NCI-H128 (cell line): ENCODE data around the gene HOXA11.

Experiments
- DNase-seq: peaks from one replicate; lab custom pipeline; 2025; ENCODE audit not compliant: unreplicated experiment; lab: John Stamatoyannopoulos, UW

Gene HOXA11

GRCh38 chr7:27185013-27185853 lies at the start of gene HOXA11:
Gene HOXA11 (minus strand): TSS chr7:27185232. CDS start chr7:27185144, 88 bp downstream.
- no peak for DNase-seq

- DNase-seq, result no peak
Observed at GRCh38 chr7:27229448-27229847, 44.4 kb upstream of the HOXA11 start.

GRCh38 chr7:27224983-27225934 lies 40.2 kb upstream of the HOXA11 start:
- DNase-seq, result no peak

GRCh38 chr7:27223941-27224575 lies 39.0 kb upstream of the HOXA11 start:
- DNase-seq, result no peak

- no peak for DNase-seq
Observed at GRCh38 chr7:27221201-27221797, 36.3 kb upstream of the HOXA11 start.

GRCh38 chr7:27220440-27220955 lies 35.5 kb upstream of the HOXA11 start:
- DNase-seq, result no peak

GRCh38 chr7:27219821-27220220 lies 34.8 kb upstream of the HOXA11 start:
- DNase-seq, result no peak

- DNase-seq, result no peak
Observed at GRCh38 chr7:27217951-27218350, 32.9 kb upstream of the HOXA11 start.

DNA sequence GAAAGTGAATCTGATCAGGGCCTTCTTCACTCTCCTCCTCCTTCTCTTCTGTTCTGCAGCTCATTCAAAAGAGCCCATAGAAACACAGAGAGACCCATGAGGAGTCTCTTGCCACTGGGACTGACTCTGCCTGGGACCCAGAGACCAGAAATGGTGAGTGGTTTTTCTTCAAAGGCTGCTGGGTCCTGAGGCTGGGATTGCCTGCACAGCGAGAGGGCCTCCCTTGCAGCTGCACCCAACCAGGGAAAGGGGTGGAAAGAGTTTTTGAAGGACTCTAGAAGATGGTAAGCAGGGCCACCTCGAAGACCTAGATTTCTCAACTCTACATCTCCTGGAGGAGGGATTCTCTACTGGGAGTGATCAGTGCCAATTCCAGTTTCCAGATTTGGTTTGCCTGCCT lies 30.3 kb upstream of the HOXA11 start:
- DNase-seq, result no peak

DNA sequence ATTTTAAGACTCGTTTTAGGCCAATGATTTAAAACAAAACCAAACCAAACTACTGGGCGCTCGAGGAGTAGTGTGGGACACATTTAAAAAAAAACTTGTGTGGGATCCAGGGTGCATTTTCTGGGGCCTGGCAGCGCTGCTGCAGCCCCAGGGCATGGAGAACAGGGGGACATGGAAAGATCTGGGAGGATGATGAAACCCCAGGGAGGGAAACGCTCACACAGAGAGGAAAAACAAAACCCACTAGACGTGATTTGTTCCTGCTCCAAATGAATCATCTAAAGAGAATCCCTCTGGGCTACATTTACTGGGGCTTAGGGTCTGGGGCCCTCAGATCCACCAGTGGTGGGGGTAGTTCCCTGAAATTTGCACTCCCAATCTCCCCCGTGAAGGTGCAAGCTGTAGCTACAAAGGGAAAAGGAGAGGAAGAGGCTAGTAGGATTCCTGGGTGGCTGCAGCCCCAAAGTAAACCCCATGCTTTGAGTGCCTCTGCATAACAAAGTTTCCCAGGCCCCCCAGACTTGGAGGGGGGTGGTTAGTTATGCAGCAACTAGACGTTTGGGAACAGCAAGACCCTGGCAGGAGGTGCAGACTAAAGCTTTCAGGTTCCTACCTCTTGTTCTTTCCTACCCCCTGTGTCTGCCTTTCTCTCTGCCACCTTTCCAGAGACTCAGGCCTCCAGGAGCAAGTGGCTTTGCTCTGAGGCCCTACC lies 29.4 kb upstream of the HOXA11 start:
- DNase-seq, result no peak

DNA sequence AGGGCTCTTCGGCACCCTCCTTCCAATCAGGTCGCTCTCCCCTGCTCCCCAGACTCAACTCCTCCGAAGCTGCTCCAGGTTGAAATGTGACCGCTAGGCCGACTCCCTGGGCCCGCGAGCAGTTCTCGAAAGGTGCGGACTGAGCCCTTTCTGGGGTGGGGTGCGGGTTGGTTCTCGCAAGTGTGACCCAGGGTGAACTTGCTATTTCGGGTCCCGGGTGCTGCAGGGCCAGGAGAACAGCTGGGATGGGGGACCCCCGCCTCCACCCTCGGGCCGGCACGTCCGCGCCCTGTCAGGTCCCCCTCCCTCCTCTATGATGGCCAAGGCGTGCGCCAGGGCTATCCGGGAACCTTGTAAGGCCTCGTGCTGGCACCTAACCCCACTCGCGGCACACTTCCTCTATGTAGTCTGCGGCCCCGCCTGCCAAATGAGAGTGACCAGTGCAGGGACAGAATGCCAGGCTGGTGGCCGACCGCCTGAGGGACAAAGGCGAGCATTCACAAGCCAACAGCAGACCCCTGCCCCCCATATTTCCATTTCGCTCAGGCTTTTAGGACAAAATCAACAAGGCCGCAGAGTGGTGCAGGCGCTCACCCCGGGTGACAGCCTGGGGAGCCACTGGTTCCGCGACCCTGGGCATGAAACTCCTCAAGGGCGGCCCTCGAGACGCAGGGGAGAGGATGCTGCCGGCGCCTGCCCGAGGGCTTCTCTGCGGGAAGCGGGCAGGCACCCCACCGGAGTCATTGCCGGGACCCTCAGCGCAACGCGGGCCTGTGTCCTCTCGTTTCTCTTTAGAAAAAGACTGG lies 28.6 kb upstream of the HOXA11 start:
- DNase-seq, result no peak

GRCh38 chr7:27212497-27213432 lies 27.7 kb upstream of the HOXA11 start:
- DNase-seq, result no peak

GRCh38 chr7:27211764-27212204 lies 26.8 kb upstream of the HOXA11 start:
- no peak for DNase-seq

DNA sequence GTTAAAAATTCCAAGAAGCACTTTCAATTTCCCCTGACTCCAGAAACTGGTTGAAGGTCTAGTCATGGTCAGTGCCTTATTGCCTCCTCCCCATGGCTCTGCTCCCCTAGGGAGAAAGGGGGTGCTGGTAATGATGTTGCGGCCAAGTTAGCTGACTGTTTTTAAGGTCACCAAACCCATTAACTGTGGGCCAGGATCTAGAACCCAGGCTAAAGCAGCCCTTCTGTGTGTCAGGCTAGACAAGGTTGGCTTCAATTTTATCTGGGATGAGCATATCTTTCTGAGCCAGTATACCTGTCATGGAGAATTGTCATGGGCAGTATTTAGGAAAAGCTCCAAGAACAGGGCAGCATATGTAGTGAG lies 26.0 kb upstream of the HOXA11 start:
- no peak for DNase-seq

DNA sequence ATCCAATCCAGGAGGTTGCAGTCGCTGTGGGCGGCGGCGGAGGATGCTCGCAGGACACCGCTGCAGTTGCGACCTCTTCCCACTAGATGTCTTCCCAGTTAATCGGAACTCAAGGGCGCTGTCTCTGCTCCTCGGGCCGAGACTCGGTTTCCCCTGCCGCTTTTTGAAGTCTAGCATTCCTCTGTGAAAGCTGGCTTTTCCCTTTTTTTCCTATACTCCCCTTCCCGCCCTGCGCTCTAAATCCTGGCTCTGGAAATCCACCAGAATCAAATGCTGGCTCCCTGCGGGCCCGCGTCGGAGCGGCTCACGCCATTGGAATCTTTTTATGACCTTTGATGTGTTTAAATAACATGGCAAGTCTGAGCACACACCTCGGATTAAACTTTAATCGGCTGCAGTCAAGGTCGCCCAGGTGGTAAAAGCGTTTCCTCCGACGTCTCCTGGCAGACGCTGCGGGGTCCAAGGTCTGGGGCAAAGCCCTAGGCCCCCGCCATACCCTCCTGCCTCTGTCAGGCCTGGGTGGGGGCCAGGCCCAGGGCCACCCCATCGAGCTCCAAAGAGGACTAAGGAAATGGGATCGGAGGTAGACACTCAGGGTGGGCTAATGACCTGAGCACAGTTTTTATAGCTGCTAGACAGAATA lies 25.5 kb upstream of the HOXA11 start:
- no peak for DNase-seq

DNA sequence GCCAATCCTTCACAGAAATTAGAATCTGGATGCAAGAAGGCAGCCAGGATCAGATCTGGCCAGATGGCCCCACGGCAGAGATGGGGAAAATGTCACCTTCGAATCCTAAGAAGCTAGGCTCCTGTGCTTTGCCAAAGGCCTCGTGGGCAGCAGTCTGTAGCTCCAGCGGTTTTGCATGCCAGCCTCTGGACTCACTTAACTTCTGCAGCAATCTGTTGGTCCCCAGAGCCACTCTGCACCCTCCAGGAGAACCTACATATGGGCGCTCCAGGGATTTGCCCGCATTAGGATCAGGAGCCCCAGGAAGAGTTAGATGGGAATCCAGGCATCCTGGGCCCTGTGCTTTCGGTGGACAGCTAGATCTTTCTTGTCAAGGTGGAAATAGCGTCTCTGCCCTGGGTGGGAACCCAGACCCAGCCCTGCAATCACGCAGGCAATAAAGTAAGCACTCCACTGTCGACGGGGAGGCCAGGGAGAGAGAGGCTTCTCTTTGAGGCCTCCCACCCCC lies 25.0 kb upstream of the HOXA11 start:
- DNase-seq, result no peak

DNA sequence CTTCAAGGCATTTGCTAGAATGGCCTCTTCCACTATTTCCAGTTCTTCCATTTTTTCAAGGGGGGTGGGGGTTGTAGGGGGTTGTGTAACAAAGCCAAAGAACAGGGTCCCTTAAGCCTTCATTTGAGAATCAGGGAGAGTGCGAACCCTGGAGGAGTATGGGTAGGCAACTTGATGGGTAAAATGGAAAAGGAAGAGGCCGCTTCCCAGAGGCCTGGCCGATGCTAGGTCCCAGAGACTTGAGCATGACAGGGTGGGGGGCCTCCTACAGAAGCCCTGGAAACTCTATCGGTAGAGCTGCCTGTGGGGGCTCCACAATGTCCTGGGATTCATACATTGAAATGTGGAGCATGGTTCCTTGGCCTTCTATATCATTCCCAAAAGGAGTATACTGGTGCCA lies 24.0 kb upstream of the HOXA11 start:
- DNase-seq, result no peak
